Measurements from ENCODE around the gene NSMF. TPM values are rescaled to one million over a fixed set of nuclear protein-coding genes. Genes with fewer than 3 reads are reported as not detected.

Gene NSMF
- total RNA-seq, 1 experiment from 2014 or later, result 31.6 TPM

- no peak overlapping the region for H3K27ac Mint-ChIP-seq (ENCODE audit: unreplicated experiment)
- H3K36me3 Mint-ChIP-seq (ENCODE audit: insufficient read depth, unreplicated experiment), result peaks cover 10% of the 10 kb centered on the region
- no peak for DNase-seq
- H3K27me3 Mint-ChIP-seq (ENCODE audit: unreplicated experiment), result no peaks in the 10 kb centered on the region
- no peak for TF ChIP-seq CTCF (IDR thresholded peaks at IDR 0.05; ENCODE audit: unreplicated experiment)
- H3K4me1 Mint-ChIP-seq (ENCODE audit: low read depth, unreplicated experiment), result peaks cover 6% of the 10 kb centered on the region
- no peak overlapping the region for H3K4me3 Mint-ChIP-seq (ENCODE audit: low read depth, unreplicated experiment)
- H3K9me3 Mint-ChIP-seq (ENCODE audit: low read depth, unreplicated experiment), result no peaks in the 10 kb centered on the region
- intact Hi-C loops (cut with micrococcal nuclease; ENCODE audit: unreplicated experiment), result no loop called here
- BruUV-seq (replicated peaks), result no TSS peak
- CTCF ChIA-PET, result interaction anchor here (0.6 kb wide), 1 partner anchor 57 kb away, joined by 5 read pairs; no protein-coding TSS in a partner anchor
Measured at GRCh38 chr9:137434498-137435380, 24.4 kb downstream of the NSMF start.

GRCh38 chr9:137433916-137434431, 25.2 kb downstream of the NSMF start:
- no peaks in the 10 kb centered on the region for H3K27me3 Mint-ChIP-seq (ENCODE audit: unreplicated experiment)
- no peak for TF ChIP-seq CTCF (IDR thresholded peaks at IDR 0.05; ENCODE audit: unreplicated experiment)
- BruUV-seq (replicated peaks), result no TSS peak
- no peaks in the 10 kb centered on the region for H3K9me3 Mint-ChIP-seq (ENCODE audit: low read depth, unreplicated experiment)
- H3K4me3 Mint-ChIP-seq (ENCODE audit: low read depth, unreplicated experiment), result no peak overlapping the region
- no peaks in the 10 kb centered on the region for H3K4me1 Mint-ChIP-seq (ENCODE audit: low read depth, unreplicated experiment)
- H3K36me3 Mint-ChIP-seq (ENCODE audit: insufficient read depth, unreplicated experiment), result peaks cover 10% of the 10 kb centered on the region
- intact Hi-C loops (cut with micrococcal nuclease; ENCODE audit: unreplicated experiment), result no loop called here
- no peak for DNase-seq
- H3K27ac Mint-ChIP-seq (ENCODE audit: unreplicated experiment), result no peak overlapping the region
- CTCF ChIA-PET, result no interaction called here

- BruUV-seq (replicated peaks), result no TSS peak
Measured at GRCh38 chr9:137433349-137433915, 25.7 kb downstream of the NSMF start.

More at GRCh38 chr9:137433349-137433915, 25.7 kb downstream of the NSMF start:
- H3K27ac Mint-ChIP-seq (ENCODE audit: unreplicated experiment), result no peak overlapping the region
- no peaks in the 10 kb centered on the region for H3K4me1 Mint-ChIP-seq (ENCODE audit: low read depth, unreplicated experiment)
- CTCF ChIA-PET, result interaction anchor here (0.6 kb wide), 1 partner anchor 20 kb away, joined by 3 read pairs; no protein-coding TSS in a partner anchor
- no peak overlapping the region for H3K4me3 Mint-ChIP-seq (ENCODE audit: low read depth, unreplicated experiment)
- TF ChIP-seq CTCF (IDR thresholded peaks at IDR 0.05; ENCODE audit: unreplicated experiment), result no peak
- H3K9me3 Mint-ChIP-seq (ENCODE audit: low read depth, unreplicated experiment), result no peaks in the 10 kb centered on the region
- intact Hi-C loops (cut with micrococcal nuclease; ENCODE audit: unreplicated experiment), result no loop called here
- peaks cover 10% of the 10 kb centered on the region for H3K36me3 Mint-ChIP-seq (ENCODE audit: insufficient read depth, unreplicated experiment)
- no peaks in the 10 kb centered on the region for H3K27me3 Mint-ChIP-seq (ENCODE audit: unreplicated experiment)
- DNase-seq, result no peak
